MM.1S (cell line): Measurements from ENCODE around the gene RASL12.

Experiments used
- DNase-seq: peaks from one replicate; pipeline ENCODE4 v3.0.0-alpha.2; 2015
- H2AFZ ChIP-seq: fragments of 300-600 bp; sonication (generic); 2 replicates; pipeline ENCODE4 v1.6.0; 2016; ENCODE audit warnings: antibody characterized with exemption, low read length
- H3F3A ChIP-seq: fragments of 300-600 bp; sonication (generic); 2 replicates; pipeline ENCODE4 v1.6.1; 2016; ENCODE audit warnings: mild to moderate bottlenecking, antibody characterized with exemption, low read length, moderate library complexity, mixed read lengths; ENCODE audit not compliant: insufficient read depth
- H3K27ac ChIP-seq: fragments of 300-600 bp; sonication (generic); 2 replicates; pipeline ENCODE4 v1.5.1; 2016; ENCODE audit warnings: mild to moderate bottlenecking, low read length
- H3K27me3 ChIP-seq: fragments of 300-600 bp; sonication (generic); replicated peaks from 2 replicates; pipeline ENCODE4 v1.6.0; 2016; ENCODE audit warnings: low read length; ENCODE audit not compliant: insufficient read depth
- H3K36me3 ChIP-seq: fragments of 300-600 bp; sonication (generic); replicated peaks from 2 replicates; pipeline ENCODE4 v1.6.1; 2016; ENCODE audit warnings: mild to moderate bottlenecking, low read length, mixed read lengths; ENCODE audit not compliant: insufficient read depth
- H3K4me1 ChIP-seq: fragments of 300-600 bp; sonication (generic); 2 replicates; pipeline ENCODE4 v1.6.1; 2016; ENCODE audit warnings: low read length, mixed read lengths
- H3K4me2 ChIP-seq: fragments of 300-600 bp; sonication (generic); 2 replicates; pipeline ENCODE4 v1.6.0; 2016; ENCODE audit warnings: low read depth, low read length
- H3K4me3 ChIP-seq: fragments of 300-600 bp; sonication (generic); 2 replicates; pipeline ENCODE4 v1.5.1; 2016; ENCODE audit warnings: low read length, mixed read lengths
- H3K79me2 ChIP-seq: fragments of 300-600 bp; sonication (generic); 2 replicates; pipeline ENCODE4 v1.6.1; 2016; ENCODE audit warnings: mixed run types, low read length, mixed read lengths
- H3K9ac ChIP-seq: fragments of 300-600 bp; sonication (generic); 2 replicates; pipeline ENCODE4 v1.6.1; 2016; ENCODE audit warnings: low read length, mixed read lengths
- H3K9me2 ChIP-seq: fragments of 300-600 bp; sonication (generic); replicated peaks from 2 replicates; pipeline ENCODE4 v1.6.1; 2016; ENCODE audit warnings: mild to moderate bottlenecking, low read length, mixed read lengths; ENCODE audit not compliant: insufficient read depth
- H3K9me3 ChIP-seq: fragments of 300-600 bp; sonication (generic); replicated peaks from 2 replicates; pipeline ENCODE4 v1.6.1; 2016; ENCODE audit warnings: mild to moderate bottlenecking, low read length, mixed read lengths; ENCODE audit not compliant: insufficient read depth
- H4K20me1 ChIP-seq: fragments of 300-600 bp; sonication (generic); 2 replicates; pipeline ENCODE4 v1.6.1; 2016; ENCODE audit warnings: mild to moderate bottlenecking, low read length, moderate library complexity, mixed read lengths; ENCODE audit not compliant: insufficient read depth
- CTCF ChIP-seq: fragments of 300-600 bp; sonication (generic); IDR thresholded peaks from 2 replicates; pipeline ENCODE4 v1.5.1; 2016; ENCODE audit warnings: antibody characterized with exemption, low read length, mixed read lengths
- EZH2 ChIP-seq: fragments of 300-600 bp; sonication (generic); optimal IDR thresholded peaks from 2 replicates; pipeline ENCODE3; 2017; ENCODE audit warnings: low read depth, mild to moderate bottlenecking, antibody characterized with exemption, low read length, mixed read lengths
- EZH2phosphoT487 ChIP-seq: fragments of 300-600 bp; sonication (generic); IDR thresholded peaks from 2 replicates; pipeline ENCODE4 v1.6.1; 2018; ENCODE audit warnings: antibody characterized with exemption, low read length

Gene RASL12

GRCh38 chr15:65056868-65057548 is 10.8 kb downstream of the RASL12 start:
- no peak overlapping the region for H2AFZ ChIP-seq
- no peak overlapping the region for H3K4me3 ChIP-seq
- H3K79me2 ChIP-seq, result no peaks in the 10 kb centered on the region
- peaks cover 22% of the 10 kb centered on the region for H3K4me1 ChIP-seq
- no peak overlapping the region for H3K9ac ChIP-seq
- no peak overlapping the region for H3K4me2 ChIP-seq
- H3K9me3 ChIP-seq, result no peaks in the 10 kb centered on the region
- TF ChIP-seq EZH2 (no peak), CTCF (no peak), EZH2phosphoT487 (no peak)
- H4K20me1 ChIP-seq, result no peaks in the 10 kb centered on the region
- no peaks in the 10 kb centered on the region for H3K9me2 ChIP-seq
- no peak for DNase-seq
- H3K27me3 ChIP-seq, result no peaks in the 10 kb centered on the region
- no peaks in the 10 kb centered on the region for H3K36me3 ChIP-seq
- H3K27ac ChIP-seq, result no peak overlapping the region
- H3F3A ChIP-seq, result peaks cover 20% of the 10 kb centered on the region

GRCh38 chr15:65056106-65056505 is 11.7 kb downstream of the RASL12 start:
- H3K9me2 ChIP-seq, result no peaks in the 10 kb centered on the region
- H3K27ac ChIP-seq, result no peak overlapping the region
- H3K79me2 ChIP-seq, result no peaks in the 10 kb centered on the region
- no peak overlapping the region for H3K4me2 ChIP-seq
- no peaks in the 10 kb centered on the region for H3K27me3 ChIP-seq
- no peak overlapping the region for H3K4me3 ChIP-seq
- H3F3A ChIP-seq, result peaks cover 29% of the 10 kb centered on the region
- no peaks in the 10 kb centered on the region for H3K9me3 ChIP-seq
- H3K36me3 ChIP-seq, result no peaks in the 10 kb centered on the region
- no peak overlapping the region for H3K9ac ChIP-seq
- TF ChIP-seq EZH2 (no peak), EZH2phosphoT487 (no peak), CTCF (no peak)
- no peaks in the 10 kb centered on the region for H4K20me1 ChIP-seq
- no peak overlapping the region for H2AFZ ChIP-seq
- no peak for DNase-seq
- H3K4me1 ChIP-seq, result peaks cover 31% of the 10 kb centered on the region

GRCh38 chr15:65055201-65055870 is 12.5 kb downstream of the RASL12 start:
- TF ChIP-seq EZH2 (no peak), CTCF (no peak), EZH2phosphoT487 (no peak)

More at GRCh38 chr15:65055201-65055870, 12.5 kb downstream of the RASL12 start:
- no peaks in the 10 kb centered on the region for H3K79me2 ChIP-seq
- H3K9me3 ChIP-seq, result no peaks in the 10 kb centered on the region
- H3K4me1 ChIP-seq, result peaks cover 37% of the 10 kb centered on the region
- no peak for DNase-seq
- no peak overlapping the region for H2AFZ ChIP-seq
- no peaks in the 10 kb centered on the region for H3K36me3 ChIP-seq
- H3K4me2 ChIP-seq, result no peak overlapping the region
- H3K9me2 ChIP-seq, result no peaks in the 10 kb centered on the region
- H3K27me3 ChIP-seq, result no peaks in the 10 kb centered on the region
- H4K20me1 ChIP-seq, result no peaks in the 10 kb centered on the region
- H3K27ac ChIP-seq, result no peak overlapping the region
- no peak overlapping the region for H3K9ac ChIP-seq
- H3K4me3 ChIP-seq, result no peak overlapping the region
- H3F3A ChIP-seq, result peaks cover 32% of the 10 kb centered on the region
